DND-41 (cell line): ENCODE measurements around the gene MAMLD1.
A peak's percentile ranks its signal among the peaks of the same experiment; 100 is the strongest.

ENCODE experiments used
- ATAC-seq: fragments of 200-7000 bp; cut with Tn5 transposase; 3 replicates; pipeline ENCODE4 v1.9.1; 2021; ENCODE audit warnings: low read depth; ENCODE audit not compliant: insufficient read depth
- DNase-seq: peaks from one replicate; pipeline ENCODE4 v3.0.0-alpha.2; 2020
- H2AFZ ChIP-seq: 2 replicates; pipeline ENCODE4 v1.6.0; 2012; ENCODE audit warnings: low read depth, low read length
- H3K27ac ChIP-seq: 2 replicates; pipeline ENCODE4 v1.5.1; 2012; ENCODE audit warnings: low read length, inconsistent platforms
- H3K27me3 ChIP-seq: fragments of 200-600 bp; sonication (generic); 2 replicates; pipeline ENCODE4 v1.6.0; 2012; ENCODE audit warnings: low read length, mild to moderate bottlenecking, inconsistent platforms; ENCODE audit not compliant: insufficient read depth, poor library complexity
- H3K36me3 ChIP-seq: 2 replicates; pipeline ENCODE4 v1.5.1; 2012; ENCODE audit warnings: low read length, inconsistent platforms; ENCODE audit not compliant: insufficient read depth
- H3K4me1 ChIP-seq: 2 replicates; pipeline ENCODE4 v1.5.1; 2012; ENCODE audit warnings: mild to moderate bottlenecking, low read length; ENCODE audit not compliant: insufficient read depth
- H3K4me2 ChIP-seq: 2 replicates; pipeline ENCODE4 v1.6.0; 2012; ENCODE audit warnings: mild to moderate bottlenecking, moderate library complexity, low read length, inconsistent platforms; ENCODE audit not compliant: insufficient read depth
- H3K4me3 ChIP-seq, 2 experiments: fragments of 200-600 bp in 1 of 2; shearing (Covaris generic) in 1 of 2; 2 replicates each; pipeline ENCODE4 v1.5.1; 2012 to 2016; ENCODE audit warnings: inconsistent platforms in 2 of 2, low read length in 2 of 2, mild to moderate bottlenecking in 2 of 2, low read depth in 1 of 2, moderate library complexity in 1 of 2
- H3K79me2 ChIP-seq: 2 replicates; pipeline ENCODE4 v1.6.0; 2012; ENCODE audit warnings: low read length, inconsistent platforms; ENCODE audit not compliant: insufficient read depth
- H3K9ac ChIP-seq: 2 replicates; pipeline ENCODE4 v1.6.0; 2012; ENCODE audit warnings: low read depth, mild to moderate bottlenecking, inconsistent platforms, low read length, moderate library complexity
- H3K9me3 ChIP-seq: 2 replicates; pipeline ENCODE4 v1.5.1; 2012; ENCODE audit warnings: low read length, moderate library complexity, mild to moderate bottlenecking, inconsistent platforms; ENCODE audit not compliant: insufficient read depth, severe bottlenecking
- H4K20me1 ChIP-seq: 2 replicates; pipeline ENCODE4 v1.6.0; 2012; ENCODE audit warnings: low read length; ENCODE audit not compliant: insufficient read depth
- EZH2 ChIP-seq: IDR thresholded peaks from 3 replicates; pipeline ENCODE4 v1.6.1; 2012; ENCODE audit warnings: borderline replicate concordance, low read depth, mild to moderate bottlenecking, moderate library complexity, low read length, inconsistent platforms; ENCODE audit not compliant: severe bottlenecking
- TF ChIP-seq, protein P1 (sequence below): IDR thresholded peaks from 2 replicates; pipeline ENCODE4 v1.5.1; 2012; ENCODE audit warnings: borderline replicate concordance, low read length, moderate library complexity, mild to moderate bottlenecking; ENCODE audit not compliant: poor library complexity, severe bottlenecking; ENCODE audit errors: extremely low read depth

Gene MAMLD1

DNA sequence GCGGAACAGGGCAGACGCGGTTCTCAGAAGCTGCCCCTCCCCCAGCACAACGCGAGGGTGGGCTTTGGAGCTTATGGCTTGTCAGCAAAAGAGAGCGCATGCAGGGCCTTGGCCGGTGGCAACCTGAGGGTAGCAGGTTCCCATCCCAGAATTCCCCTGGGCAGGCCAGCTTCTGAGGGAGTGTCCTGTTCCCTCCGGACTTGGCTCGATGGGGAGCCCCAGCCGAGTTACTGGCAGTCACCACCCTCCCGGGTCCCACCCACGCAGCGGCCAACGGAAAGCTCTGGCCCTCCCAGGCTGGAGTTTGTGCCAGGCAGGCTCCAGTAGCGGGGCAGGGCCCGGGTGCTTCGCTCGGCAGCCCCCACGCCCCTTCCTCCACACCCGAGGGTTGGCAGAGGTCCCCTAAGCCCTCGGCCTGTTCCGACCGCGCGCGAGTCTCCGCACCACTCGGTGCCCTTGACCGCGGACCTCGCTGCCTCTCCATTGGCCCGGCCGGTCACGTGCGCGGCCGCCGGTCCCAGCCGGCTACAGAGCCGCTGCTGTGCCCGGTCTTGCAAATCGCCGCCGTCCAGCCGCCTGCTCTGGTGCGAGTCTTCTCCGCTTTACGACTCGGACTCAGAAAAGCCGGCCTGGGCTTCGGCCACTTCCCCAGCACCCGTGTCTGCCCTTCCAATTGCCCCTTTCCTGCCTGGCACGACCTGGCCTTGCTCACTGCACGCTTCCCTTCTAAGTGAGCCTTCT lies 184.4 kb downstream of the MAMLD1 start:
- peaks cover 37% of the 10 kb centered on the region for H3K4me1 ChIP-seq
- peak overlapping the region; percentile 40 for H3K9ac ChIP-seq
- DNase-seq (no peak), ATAC-seq (no peak)
- H4K20me1 ChIP-seq = no peaks in the 10 kb centered on the region
- TF ChIP-seq, protein P1, sequence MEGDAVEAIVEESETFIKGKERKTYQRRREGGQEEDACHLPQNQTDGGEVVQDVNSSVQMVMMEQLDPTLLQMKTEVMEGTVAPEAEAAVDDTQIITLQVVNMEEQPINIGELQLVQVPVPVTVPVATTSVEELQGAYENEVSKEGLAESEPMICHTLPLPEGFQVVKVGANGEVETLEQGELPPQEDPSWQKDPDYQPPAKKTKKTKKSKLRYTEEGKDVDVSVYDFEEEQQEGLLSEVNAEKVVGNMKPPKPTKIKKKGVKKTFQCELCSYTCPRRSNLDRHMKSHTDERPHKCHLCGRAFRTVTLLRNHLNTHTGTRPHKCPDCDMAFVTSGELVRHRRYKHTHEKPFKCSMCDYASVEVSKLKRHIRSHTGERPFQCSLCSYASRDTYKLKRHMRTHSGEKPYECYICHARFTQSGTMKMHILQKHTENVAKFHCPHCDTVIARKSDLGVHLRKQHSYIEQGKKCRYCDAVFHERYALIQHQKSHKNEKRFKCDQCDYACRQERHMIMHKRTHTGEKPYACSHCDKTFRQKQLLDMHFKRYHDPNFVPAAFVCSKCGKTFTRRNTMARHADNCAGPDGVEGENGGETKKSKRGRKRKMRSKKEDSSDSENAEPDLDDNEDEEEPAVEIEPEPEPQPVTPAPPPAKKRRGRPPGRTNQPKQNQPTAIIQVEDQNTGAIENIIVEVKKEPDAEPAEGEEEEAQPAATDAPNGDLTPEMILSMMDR = no peak
- TF ChIP-seq EZH2 = no peak
- no peaks in the 10 kb centered on the region for H3K9me3 ChIP-seq
- no peaks in the 10 kb centered on the region for H3K36me3 ChIP-seq
- H3K27ac ChIP-seq = peak overlapping the region; percentile 92
- H3K27me3 ChIP-seq = no peaks in the 10 kb centered on the region
- H3K4me3 ChIP-seq = peak overlapping the region in 1 of 2 experiments; percentile 31; a peak in 1 of 4 replicates
- H3K79me2 ChIP-seq = no peaks in the 10 kb centered on the region
- peak overlapping the region; percentile 57 for H3K4me2 ChIP-seq
- H2AFZ ChIP-seq = 0 out of 2 replicates have a peak overlapping the region, but pooled peaks have one; percentile 52

DNA sequence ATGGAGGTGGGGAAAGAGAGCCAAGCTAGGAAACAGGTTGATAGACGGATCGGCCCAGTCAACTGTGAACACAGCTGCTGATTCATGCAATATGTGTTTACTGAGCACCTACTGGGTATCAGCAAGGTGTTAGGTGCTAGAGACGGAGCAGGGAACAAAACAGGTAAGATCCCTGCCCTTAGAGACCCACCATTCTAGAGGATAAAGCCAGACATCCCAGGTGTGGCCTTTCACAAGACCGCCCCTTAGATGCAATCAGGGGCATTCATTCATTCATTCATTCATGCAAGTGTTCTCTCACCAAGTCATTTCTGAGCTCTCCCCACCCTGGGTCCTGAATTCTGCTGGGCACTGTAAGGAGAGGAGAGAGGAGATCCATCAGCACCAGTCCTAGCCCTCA lies 185.1 kb downstream of the MAMLD1 start:
- no peak for DNase-seq
- ATAC-seq = no peak
- Histone ChIP-seq H3K4me1 (peaks cover 37% of the 10 kb centered on the region), H3K4me3 (no peak overlapping the region), H3K9ac (no peak overlapping the region), H3K27ac (peak overlapping the region; percentile 56; the same call in 1 of the 2 replicates), H3K9me3 (no peaks in the 10 kb centered on the region), H4K20me1 (no peaks in the 10 kb centered on the region), H3K36me3 (no peaks in the 10 kb centered on the region), H2AFZ (no peak overlapping the region), H3K4me2 (no peak overlapping the region), H3K79me2 (no peaks in the 10 kb centered on the region), H3K27me3 (no peaks in the 10 kb centered on the region)
- TF ChIP-seq, protein P1 = no peak
- TF ChIP-seq EZH2 = no peak

DNA sequence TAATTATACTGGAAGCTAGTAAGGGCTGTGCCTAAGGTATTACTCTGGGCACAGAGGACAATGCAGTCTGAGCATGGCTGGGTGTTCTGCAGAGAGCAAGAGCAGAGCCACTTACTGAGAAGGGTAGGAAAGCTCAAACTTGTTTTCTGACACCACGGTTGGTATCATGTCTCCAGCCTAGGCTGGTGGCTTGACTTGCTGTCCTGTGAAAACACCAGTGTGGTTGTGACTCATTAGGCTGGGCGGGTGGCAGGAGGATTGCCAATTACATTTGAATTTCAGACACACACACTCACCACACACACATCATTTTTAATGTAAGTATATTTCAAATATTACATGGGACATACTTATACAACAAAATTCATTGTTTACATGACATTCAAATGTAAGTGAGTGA lies 185.6 kb downstream of the MAMLD1 start:
- TF ChIP-seq, protein P1 = no peak
- no peak for TF ChIP-seq EZH2
- Histone ChIP-seq H2AFZ (no peak overlapping the region), H3K36me3 (no peaks in the 10 kb centered on the region), H3K27me3 (no peaks in the 10 kb centered on the region), H3K4me3 (no peak overlapping the region), H3K9me3 (no peaks in the 10 kb centered on the region), H3K4me2 (no peak overlapping the region), H3K27ac (no peak overlapping the region), H4K20me1 (no peaks in the 10 kb centered on the region), H3K9ac (no peak overlapping the region), H3K4me1 (peaks cover 37% of the 10 kb centered on the region), H3K79me2 (no peaks in the 10 kb centered on the region)
- DNase-seq = no peak
- no peak for ATAC-seq

DNA sequence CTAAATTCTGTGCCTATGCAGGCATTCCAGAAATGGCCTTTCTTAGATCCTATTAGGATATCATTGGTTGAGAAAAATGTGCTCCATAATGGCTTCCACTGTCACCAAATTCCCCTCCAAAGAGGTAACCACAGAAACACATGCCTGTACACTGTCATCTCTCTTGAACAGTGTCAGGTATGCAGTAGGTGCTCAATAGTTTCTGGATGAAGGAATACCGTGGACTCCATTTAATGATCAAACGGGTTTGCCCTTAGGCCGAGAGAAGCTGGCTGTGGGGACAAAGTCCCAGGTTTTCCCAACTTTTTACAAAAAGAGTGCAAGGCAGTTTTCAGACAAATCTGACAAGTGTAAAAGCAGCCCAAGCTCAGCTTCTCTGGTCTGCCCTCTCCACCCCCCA lies 188.8 kb downstream of the MAMLD1 start:
- ATAC-seq (no peak), DNase-seq (no peak)
- Histone ChIP-seq H3K4me3 (no peak overlapping the region), H2AFZ (no peak overlapping the region), H3K4me1 (peaks cover 16% of the 10 kb centered on the region), H3K4me2 (no peak overlapping the region), H3K27me3 (no peaks in the 10 kb centered on the region), H3K9ac (no peak overlapping the region), H3K9me3 (no peaks in the 10 kb centered on the region), H4K20me1 (no peaks in the 10 kb centered on the region), H3K27ac (no peak overlapping the region), H3K36me3 (no peaks in the 10 kb centered on the region), H3K79me2 (no peaks in the 10 kb centered on the region)
- TF ChIP-seq EZH2 = no peak
- TF ChIP-seq, protein P1 = no peak
